Measurements from ENCODE around the gene OR52H1. TPM values are rescaled to one million over a fixed set of nuclear protein-coding genes. Genes with fewer than 3 reads are reported as not detected.

The OR52H1 gene
- total RNA-seq, 4 donors from 2014 or later = 2.1 to 13.8 (median 2.1) TPM; not detected in 1

- Histone ChIP-seq H3K4me3 (no peak overlapping the region), H3K9me3 (no peaks in the 10 kb centered on the region), H3K36me3 (no peaks in the 10 kb centered on the region), H3K27me3 (no peaks in the 10 kb centered on the region), H3K27ac (no peak overlapping the region), H3K4me1 (no peaks in the 10 kb centered on the region)
- no peak for DNase-seq
- intact Hi-C loops (cut with DNase I; ENCODE audit: low total_unique reads) = no loop called here
- TF ChIP-seq POLR2A (IDR thresholded peaks at IDR 0.05) (no peak), CTCF (IDR thresholded peaks at IDR 0.05) (no peak)
These were observed 26.8 kb downstream of the OR52H1 start for GRCh38 chr11:5521540-5521939.

GRCh38 chr11:5516599-5516998 lies 31.7 kb downstream of the OR52H1 start, which contains the start of gene UBQLNL:
Gene UBQLNL (minus strand): TSS chr11:5516699. CDS start chr11:5516441, 258 bp downstream.
- no peak for TF ChIP-seq CTCF (IDR thresholded peaks at IDR 0.05)
- no peak for TF ChIP-seq POLR2A (IDR thresholded peaks at IDR 0.05)
- no peaks in the 10 kb centered on the region for H3K27me3 ChIP-seq
- H3K4me3 ChIP-seq = no peak within 1 kb of the TSS
- intact Hi-C loops (cut with DNase I; ENCODE audit: low total_unique reads) = no loop called here
- no peaks in the 10 kb centered on the region for H3K4me1 ChIP-seq
- no peak within 1 kb of the TSS for H3K27ac ChIP-seq
- no peaks in the 10 kb centered on the region for H3K9me3 ChIP-seq
- DNase-seq = no peak
- H3K36me3 ChIP-seq = no peaks in the 10 kb centered on the region

GRCh38 chr11:5514841-5515240 lies 33.5 kb downstream of the OR52H1 start:
- H3K27me3 ChIP-seq = no peaks in the 10 kb centered on the region
- no peak overlapping the region for H3K4me3 ChIP-seq
- no peaks in the 10 kb centered on the region for H3K4me1 ChIP-seq
- TF ChIP-seq CTCF (IDR thresholded peaks at IDR 0.05) = no peak
- no peak for TF ChIP-seq POLR2A (IDR thresholded peaks at IDR 0.05)
- intact Hi-C loops (cut with DNase I; ENCODE audit: low total_unique reads) = no loop called here
- DNase-seq = no peak
- no peak overlapping the region for H3K27ac ChIP-seq
- no peaks in the 10 kb centered on the region for H3K9me3 ChIP-seq
- no peaks in the 10 kb centered on the region for H3K36me3 ChIP-seq

- Histone ChIP-seq H3K36me3 (no peaks in the 10 kb centered on the region), H3K27me3 (no peaks in the 10 kb centered on the region), H3K4me3 (no peak within 1 kb of the TSS), H3K27ac (no peak within 1 kb of the TSS), H3K9me3 (no peaks in the 10 kb centered on the region), H3K4me1 (no peaks in the 10 kb centered on the region)
- no peak for TF ChIP-seq CTCF (IDR thresholded peaks at IDR 0.05)
- no peak for TF ChIP-seq POLR2A (IDR thresholded peaks at IDR 0.05)
- DNase-seq = no peak
- intact Hi-C loops (cut with DNase I; ENCODE audit: low total_unique reads) = no loop called here
These were observed 38.5 kb downstream of the OR52H1 start, which contains the start of gene UBQLN3 for GRCh38 chr11:5509803-5510202. Gene UBQLN3 (minus strand): TSS chr11:5509957. CDS start chr11:5509558, 399 bp downstream.

- TF ChIP-seq POLR2A (IDR thresholded peaks at IDR 0.05) (no peak), CTCF (IDR thresholded peaks at IDR 0.05) (no peak)
- DNase-seq = no peak
- Histone ChIP-seq H3K27ac (no peak overlapping the region), H3K36me3 (no peaks in the 10 kb centered on the region), H3K4me1 (no peaks in the 10 kb centered on the region), H3K4me3 (no peak overlapping the region), H3K27me3 (no peaks in the 10 kb centered on the region), H3K9me3 (no peaks in the 10 kb centered on the region)
- intact Hi-C loops (cut with DNase I; ENCODE audit: low total_unique reads) = no loop called here
These were observed 39.7 kb downstream of the OR52H1 start for GRCh38 chr11:5508605-5509004.

All from uterus (tissue), 4 donors.